Caco-2 (cell line): ENCODE data around the gene JADE2. TPM values are rescaled to one million over a fixed set of nuclear protein-coding genes. Genes with fewer than 3 reads are reported as not detected.

Experiments used
- BruUV-seq: library from RNA; stranded (reverse); fragments of 400-500 nt; replicated peaks from 2 replicates; lab custom pipeline; 2021; lab: Mats Ljungman, UMichigan
- CTCF ChIA-PET: fragments of 300-600 bp; sonication (Branson Sonifier 250); formaldehyde crosslinking; loops from one replicate; lab custom pipeline; 2022; ENCODE audit warnings: antibody characterized with exemption; lab: Charles Lee
- POLR2A ChIA-PET: fragments of 300-600 bp; sonication (Branson Sonifier 250); formaldehyde crosslinking; loops from one replicate; lab custom pipeline; 2022; ENCODE audit warnings: antibody characterized with exemption; lab: Charles Lee
- DNase-seq, 2 experiments: peaks; one replicate each; pipeline versions ENCODE4 v3.0.0 to v3.0.0-alpha.2; 2020 to 2022
- H3K27me3 ChIP-seq: replicated peaks from 2 replicates; pipeline ENCODE4 v1.6.0; 2011; ENCODE audit warnings: low read length; ENCODE audit not compliant: control insufficient read depth, insufficient read depth
- H3K36me3 ChIP-seq: 2 replicates; pipeline ENCODE4 v1.5.1; 2011; ENCODE audit warnings: low read length; ENCODE audit not compliant: control insufficient read depth, insufficient read depth
- H3K4me1 ChIP-seq: fragments of 250-450 bp; sonication (Bioruptor Pico); 2 replicates; pipeline ENCODE4 v1.5.1; 2020; ENCODE audit warnings: mild to moderate bottlenecking
- H3K4me3 ChIP-seq: 2 replicates; pipeline ENCODE4 v1.5.1; 2011; ENCODE audit warnings: low read depth, mild to moderate bottlenecking, control low read depth, low read length
- H3K9me3 ChIP-seq: fragments of 250-450 bp; sonication (Bioruptor Pico); 2 replicates; pipeline ENCODE4 v1.5.1; 2020; ENCODE audit warnings: mild to moderate bottlenecking, moderate library complexity
- H3K27ac Mint-ChIP-seq: one replicate; pipeline ENCODE4 v1.8.0; 2022; ENCODE audit warnings: mixed read lengths; ENCODE audit not compliant: unreplicated experiment
- H3K27me3 Mint-ChIP-seq: one replicate; pipeline ENCODE4 v1.8.0; 2022; ENCODE audit warnings: mixed read lengths; ENCODE audit not compliant: insufficient read depth, unreplicated experiment
- H3K36me3 Mint-ChIP-seq: one replicate; pipeline ENCODE4 v1.8.0; 2022; ENCODE audit warnings: mild to moderate bottlenecking, mixed read lengths; ENCODE audit not compliant: insufficient read depth, unreplicated experiment
- H3K4me1 Mint-ChIP-seq: one replicate; pipeline ENCODE4 v1.8.0; 2022; ENCODE audit warnings: low read depth, mixed read lengths; ENCODE audit not compliant: unreplicated experiment
- H3K4me3 Mint-ChIP-seq: one replicate; pipeline ENCODE4 v1.8.0; 2022; ENCODE audit warnings: mild to moderate bottlenecking, moderate library complexity, mixed read lengths; ENCODE audit not compliant: unreplicated experiment
- H3K9me3 Mint-ChIP-seq: one replicate; pipeline ENCODE4 v1.8.0; 2022; ENCODE audit warnings: mixed read lengths; ENCODE audit not compliant: unreplicated experiment
- CTCF ChIP-seq, 2 experiments: fragments of 200-600 bp in 1 of 2; IDR thresholded peaks; 1 replicate in 1 of 2; 2 replicates in 1 of 2; pipeline versions ENCODE4 v1.5.1 to v1.8.0; 2011 to 2022; ENCODE audit warnings: antibody characterized with exemption in 1 of 2, control low read depth in 1 of 2, inconsistent platforms in 1 of 2, low read depth in 1 of 2, low read length in 1 of 2, mild to moderate bottlenecking in 1 of 2, moderate library complexity in 1 of 2; ENCODE audit not compliant: insufficient read depth in 1 of 2, severe bottlenecking in 1 of 2, unreplicated experiment in 1 of 2
- intact Hi-C: fragments of 100-400 bp; cut with micrococcal nuclease; formaldehyde crosslinking; loops from one replicate; pipeline ENCODE4 v1.10.0; 2022; ENCODE audit not compliant: unreplicated experiment
- total RNA-seq: library from RNA; stranded (reverse); gene quantifications from 2 replicates; pipeline ENCODE4 v1.2.3, GENCODE V29; 2022

The JADE2 gene
- total RNA-seq, 1 experiment from 2014 or later: 67.6 TPM

DNA sequence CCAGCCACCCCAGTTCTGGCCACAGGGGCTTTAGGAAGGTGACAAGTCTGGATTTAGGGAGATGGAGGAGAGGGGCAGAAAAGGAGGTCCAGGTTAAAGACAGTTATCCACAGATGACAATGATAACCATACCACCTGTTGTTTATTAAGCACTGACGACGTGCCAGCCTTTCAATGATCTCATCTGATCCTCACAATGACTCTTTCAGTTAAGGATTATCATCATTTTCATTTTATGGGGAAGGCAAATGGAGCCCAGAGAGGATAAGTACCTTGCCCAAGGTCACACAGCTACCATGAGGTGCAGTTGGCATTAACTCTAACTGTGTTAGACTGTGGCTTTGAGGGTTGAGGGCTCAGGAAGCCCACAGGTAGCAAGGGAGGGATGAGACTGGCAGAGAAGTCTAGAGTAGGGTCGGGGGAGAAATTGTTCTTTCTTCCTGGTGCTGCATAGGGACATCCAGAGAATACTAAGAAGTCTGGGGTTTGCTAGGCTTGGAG lies 21.5 kb upstream of the JADE2 start:
- H3K27ac Mint-ChIP-seq: peak overlapping the region; percentile 6
- BruUV-seq: no TSS peak
- no peak for TF ChIP-seq CTCF (IDR thresholded peaks at IDR 0.05; ENCODE audit: insufficient read depth in 1 of 2, low read depth in 1 of 2, low read length in 1 of 2, severe bottlenecking in 1 of 2, unreplicated experiment in 1 of 2)
- no peaks in the 10 kb centered on the region; the same call in 1 of the 2 replicates for H3K36me3 ChIP-seq
- no peak for DNase-seq
- POLR2A ChIA-PET: interaction anchor here (0.9 to 1.1 kb wide), 2 partner anchors 8 to 10 kb away, joined by 4 read pairs; no protein-coding TSS in a partner anchor
- intact Hi-C loops: no loop called here
- peaks cover 42% of the 10 kb centered on the region for H3K4me1 ChIP-seq
- CTCF ChIA-PET: no interaction called here
- no peaks in the 10 kb centered on the region for H3K27me3 ChIP-seq
- peaks cover 6% of the 10 kb centered on the region for H3K36me3 Mint-ChIP-seq
- H3K27me3 Mint-ChIP-seq: no peaks in the 10 kb centered on the region
- H3K9me3 ChIP-seq: no peaks in the 10 kb centered on the region
- H3K4me3 ChIP-seq: no peak overlapping the region
- no peaks in the 10 kb centered on the region for H3K9me3 Mint-ChIP-seq
- H3K4me1 Mint-ChIP-seq: peaks cover 10% of the 10 kb centered on the region
- H3K4me3 Mint-ChIP-seq: no peak overlapping the region

DNA sequence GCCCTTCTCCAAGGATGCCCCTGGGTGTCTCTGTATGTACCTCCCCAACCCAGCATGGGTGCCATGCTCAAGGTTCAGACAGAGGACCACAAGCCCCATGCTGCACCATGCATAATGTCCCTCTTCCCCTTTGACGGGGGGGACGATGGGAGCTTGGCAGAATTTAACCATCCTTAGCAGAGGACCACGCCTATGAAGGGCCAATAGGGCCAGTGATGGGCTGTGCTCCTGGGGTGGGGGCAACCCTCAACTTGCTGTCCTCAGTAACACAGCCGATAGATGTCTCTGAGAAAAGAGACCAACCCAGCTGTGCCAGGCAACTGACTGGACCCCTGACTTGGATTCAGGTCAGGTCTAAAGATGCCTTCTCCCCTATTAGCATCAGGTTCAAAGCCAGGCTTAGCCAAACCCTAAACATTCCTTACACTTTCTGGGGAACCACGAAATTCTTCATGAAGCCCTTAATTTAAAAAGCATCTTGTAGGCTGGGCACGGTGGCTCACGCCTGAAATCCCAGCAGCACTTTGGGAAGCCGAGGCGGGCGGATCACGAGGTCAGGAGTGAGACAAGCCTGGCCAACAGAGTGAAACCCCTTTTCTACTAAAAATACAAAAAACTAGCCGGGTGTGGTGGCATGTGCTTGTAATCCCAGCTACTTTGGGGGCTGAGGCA lies 20.7 kb upstream of the JADE2 start:
- H3K36me3 Mint-ChIP-seq: peaks cover 7% of the 10 kb centered on the region
- Histone ChIP-seq H3K4me3 (no peak overlapping the region), H3K4me1 (peaks cover 50% of the 10 kb centered on the region), H3K9me3 (no peaks in the 10 kb centered on the region), H3K36me3 (no peaks in the 10 kb centered on the region; the same call in 1 of the 2 replicates), H3K27me3 (no peaks in the 10 kb centered on the region)
- CTCF ChIA-PET: no interaction called here
- H3K27me3 Mint-ChIP-seq: no peaks in the 10 kb centered on the region
- no peak for TF ChIP-seq CTCF (IDR thresholded peaks at IDR 0.05; ENCODE audit: insufficient read depth in 1 of 2, low read depth in 1 of 2, low read length in 1 of 2, severe bottlenecking in 1 of 2, unreplicated experiment in 1 of 2)
- no TSS peak for BruUV-seq
- H3K27ac Mint-ChIP-seq: peak overlapping the region; percentile 93
- intact Hi-C loops: loop anchor here (5.0 kb wide), 1 partner anchor 32 kb away; no protein-coding TSS in a partner anchor
- no peak overlapping the region for H3K4me3 Mint-ChIP-seq
- no peak for DNase-seq
- H3K4me1 Mint-ChIP-seq: peaks cover 17% of the 10 kb centered on the region
- POLR2A ChIA-PET: no interaction called here
- H3K9me3 Mint-ChIP-seq: no peaks in the 10 kb centered on the region

DNA sequence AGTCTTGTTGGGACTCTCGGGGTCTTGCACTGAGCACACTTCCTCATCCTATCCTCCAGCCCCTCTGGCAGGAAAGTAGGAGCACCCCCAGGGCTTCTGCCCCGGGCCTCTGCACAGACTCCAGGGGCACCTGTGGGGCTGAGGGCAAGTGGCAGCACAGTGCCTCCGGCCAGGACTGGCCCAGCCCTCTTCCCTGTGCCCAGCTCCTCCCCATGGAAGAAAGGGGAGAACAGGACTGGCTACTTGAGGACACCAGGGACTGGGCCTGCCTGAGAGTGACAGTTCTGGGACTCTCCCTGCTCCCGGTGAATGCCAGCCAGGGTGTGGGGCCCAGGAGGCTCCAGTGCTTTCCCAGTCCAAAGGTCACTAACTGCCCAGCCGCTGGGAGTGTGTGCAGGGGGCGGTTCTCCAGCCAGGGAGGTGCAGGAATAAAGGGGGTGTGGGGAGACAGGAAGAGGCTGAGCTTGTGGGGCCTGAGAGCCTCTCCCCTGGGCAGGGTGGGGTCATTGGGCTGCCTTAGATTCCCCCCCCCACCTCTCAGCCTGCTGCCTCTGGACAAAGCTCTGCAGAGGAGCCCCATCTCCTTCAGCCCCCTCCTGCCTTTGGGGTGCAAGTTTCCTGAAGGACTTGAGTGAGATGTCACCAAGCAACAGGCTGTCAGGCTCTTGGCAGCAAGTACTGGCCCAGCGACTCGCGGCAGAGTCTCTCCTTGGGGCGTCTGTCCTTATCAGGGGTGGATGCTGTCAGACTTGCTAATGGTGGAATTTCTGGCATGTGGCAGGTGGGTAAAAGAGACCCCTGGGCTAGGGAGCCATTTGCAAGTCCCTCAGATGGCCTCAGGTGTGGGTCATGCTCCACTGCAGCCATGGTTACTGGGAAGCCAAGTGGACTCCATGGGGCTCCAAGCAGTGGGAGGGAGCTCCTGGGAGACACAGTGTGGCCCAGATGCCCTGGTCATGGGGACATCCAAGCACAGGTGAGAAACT lies 19.1 kb upstream of the JADE2 start:
- Mint-ChIP-seq H3K4me1 (peaks cover 31% of the 10 kb centered on the region), H3K9me3 (no peaks in the 10 kb centered on the region), H3K27me3 (no peaks in the 10 kb centered on the region), H3K27ac (peak overlapping the region; percentile 93), H3K36me3 (peaks cover 18% of the 10 kb centered on the region), H3K4me3 (peak overlapping the region; percentile 75)
- CTCF ChIA-PET: interaction anchor here (0.6 to 1.7 kb wide), 7 partner anchors 19 to 1379 kb away, joined by 3 to 7 read pairs (median 3); partner anchors contain the start of gene CDKN2AIPNL
- POLR2A ChIA-PET: interaction anchor here (0.5 to 1.9 kb wide), 10 partner anchors 14 to 281 kb away, joined by 3 to 23 read pairs (median 4); partner anchors contain the start of genes JADE2 and PPP2CA
- Histone ChIP-seq H3K27me3 (no peaks in the 10 kb centered on the region), H3K9me3 (no peaks in the 10 kb centered on the region), H3K4me3 (peak overlapping the region; percentile 23), H3K36me3 (no peaks in the 10 kb centered on the region; the same call in 1 of the 2 replicates), H3K4me1 (peaks cover 66% of the 10 kb centered on the region)
- peak; percentile 97 to 99 for DNase-seq
- no peak for TF ChIP-seq CTCF (IDR thresholded peaks at IDR 0.05; ENCODE audit: insufficient read depth in 1 of 2, low read depth in 1 of 2, low read length in 1 of 2, severe bottlenecking in 1 of 2, unreplicated experiment in 1 of 2)
- intact Hi-C loops: loop anchor here (1.0 to 5.0 kb wide), 5 partner anchors 21 to 160 kb away; no protein-coding TSS in a partner anchor
- BruUV-seq: TSS peak; percentile 40
